Stimulated activated CD4-positive, alpha-beta T cell treated with anti-CD3 and anti-CD28 coated beads, TNF-alpha, amount 100 ng/mL, for 1 hour (primary cell): Measurements from ENCODE around the gene ACVR1B.
A peak's percentile ranks its signal among the peaks of the same experiment; 100 is the strongest.

Source experiments
- DNase-seq, 3 donors: peaks; one replicate each; pipeline ENCODE4 v3.0.0-alpha.2; 2020; ENCODE audit warnings: low read depth in 3 of 3, low spot score in 1 of 3

Gene ACVR1B

GRCh38 chr12:51917041-51917590, 34.4 kb upstream of the ACVR1B start:
- no peak for DNase-seq

- no peak for DNase-seq
These were observed 33.6 kb upstream of the ACVR1B start for GRCh38 chr12:51917746-51918453.

GRCh38 chr12:51920046-51920445, 31.5 kb upstream of the ACVR1B start:
- DNase-seq: no peak

GRCh38 chr12:51921017-51921725, 30.3 kb upstream of the ACVR1B start:
- no peak for DNase-seq

- DNase-seq: no peak
These were observed 29.4 kb upstream of the ACVR1B start for GRCh38 chr12:51922146-51922545.

GRCh38 chr12:51922762-51923505, 28.6 kb upstream of the ACVR1B start:
- DNase-seq: no peak

- peak; percentile 4 to 52 (median 21) for DNase-seq
These were observed 27.8 kb upstream of the ACVR1B start for GRCh38 chr12:51923506-51924365.

GRCh38 chr12:51924551-51925319, 26.8 kb upstream of the ACVR1B start:
- no peak for DNase-seq

- no peak for DNase-seq
These were observed 26.0 kb upstream of the ACVR1B start for GRCh38 chr12:51925346-51926063.

- DNase-seq: no peak
These were observed 25.4 kb upstream of the ACVR1B start for GRCh38 chr12:51926064-51926632.

- DNase-seq: peak in 2 of 3 donors; percentile 13 to 30
These were observed 24.8 kb upstream of the ACVR1B start for GRCh38 chr12:51926718-51927117.

- no peak for DNase-seq
These were observed 19.1 kb upstream of the ACVR1B start for GRCh38 chr12:51932218-51933076.

GRCh38 chr12:51934080-51934479, 17.4 kb upstream of the ACVR1B start:
- no peak for DNase-seq

GRCh38 chr12:51937926-51938325, 13.6 kb upstream of the ACVR1B start:
- DNase-seq: no peak

GRCh38 chr12:51938726-51939125, 12.8 kb upstream of the ACVR1B start:
- DNase-seq: no peak

- DNase-seq: no peak
These were observed 10.4 kb upstream of the ACVR1B start for GRCh38 chr12:51941011-51941581.

- no peak for DNase-seq
These were observed 9.9 kb upstream of the ACVR1B start for GRCh38 chr12:51941604-51942003.

GRCh38 chr12:51942056-51942455, 9.4 kb upstream of the ACVR1B start:
- DNase-seq: no peak
